ENCODE measurements around the gene UPK3A. TPM values are rescaled to one million over a fixed set of nuclear protein-coding genes. Genes with fewer than 3 reads are reported as not detected.

UPK3A gene
- total RNA-seq, 1 donor from 2014 or later, result not detected

DNA sequence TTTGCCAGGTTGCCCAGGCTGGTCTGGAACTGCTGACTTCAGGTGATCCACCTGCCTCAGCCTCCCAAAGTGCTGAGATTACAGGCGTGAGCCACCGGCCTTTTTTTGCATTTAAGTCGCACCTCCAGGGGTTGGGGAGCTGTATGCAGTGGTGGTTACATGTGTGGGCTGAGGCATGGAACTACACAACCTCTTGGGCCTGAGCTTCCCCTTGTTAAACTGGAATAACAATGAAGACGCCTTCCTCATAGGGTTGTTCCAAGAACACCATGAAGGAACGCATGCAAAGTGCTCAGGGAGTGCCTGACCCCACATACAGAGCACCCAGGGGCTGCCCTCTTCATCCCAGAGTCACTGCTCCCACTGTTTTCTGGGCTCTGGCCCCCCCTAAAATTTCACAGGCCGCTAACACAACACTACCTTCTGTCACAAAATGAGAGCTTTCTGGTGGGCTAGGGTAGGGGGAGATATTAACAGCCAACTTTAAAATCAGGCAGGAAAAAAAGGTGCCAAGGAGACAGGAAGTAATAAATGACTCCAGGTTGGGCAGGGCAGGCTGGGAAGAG lies 23.7 kb downstream of the UPK3A start:
- no peak for DNase-seq (ENCODE audit: extremely low read depth, low read depth, low spot score)

DNA sequence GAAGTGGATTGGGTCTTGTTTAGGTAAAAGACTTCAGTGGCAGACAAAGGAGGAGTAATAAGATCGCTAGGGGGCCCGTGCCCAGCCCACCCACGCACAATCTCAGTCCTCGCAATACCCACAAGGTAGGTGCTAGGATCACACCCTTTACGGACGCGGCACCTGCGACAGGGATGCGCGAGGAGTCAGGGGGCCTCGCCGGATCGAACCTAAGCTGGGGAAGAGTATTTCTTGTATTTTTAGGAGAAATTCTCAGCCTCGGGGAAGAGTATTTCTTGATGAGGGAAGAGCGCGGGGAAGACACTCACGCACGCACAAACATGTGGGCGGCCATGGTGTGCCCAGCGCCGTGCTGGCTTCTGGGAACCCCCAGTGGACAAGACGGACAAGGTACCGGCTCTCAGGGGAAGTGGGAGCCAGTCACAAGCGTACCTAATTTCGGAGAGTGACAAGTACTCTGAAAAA lies 24.2 kb downstream of the UPK3A start:
- DNase-seq (ENCODE audit: extremely low read depth, low read depth, low spot score), result no peak

DNA sequence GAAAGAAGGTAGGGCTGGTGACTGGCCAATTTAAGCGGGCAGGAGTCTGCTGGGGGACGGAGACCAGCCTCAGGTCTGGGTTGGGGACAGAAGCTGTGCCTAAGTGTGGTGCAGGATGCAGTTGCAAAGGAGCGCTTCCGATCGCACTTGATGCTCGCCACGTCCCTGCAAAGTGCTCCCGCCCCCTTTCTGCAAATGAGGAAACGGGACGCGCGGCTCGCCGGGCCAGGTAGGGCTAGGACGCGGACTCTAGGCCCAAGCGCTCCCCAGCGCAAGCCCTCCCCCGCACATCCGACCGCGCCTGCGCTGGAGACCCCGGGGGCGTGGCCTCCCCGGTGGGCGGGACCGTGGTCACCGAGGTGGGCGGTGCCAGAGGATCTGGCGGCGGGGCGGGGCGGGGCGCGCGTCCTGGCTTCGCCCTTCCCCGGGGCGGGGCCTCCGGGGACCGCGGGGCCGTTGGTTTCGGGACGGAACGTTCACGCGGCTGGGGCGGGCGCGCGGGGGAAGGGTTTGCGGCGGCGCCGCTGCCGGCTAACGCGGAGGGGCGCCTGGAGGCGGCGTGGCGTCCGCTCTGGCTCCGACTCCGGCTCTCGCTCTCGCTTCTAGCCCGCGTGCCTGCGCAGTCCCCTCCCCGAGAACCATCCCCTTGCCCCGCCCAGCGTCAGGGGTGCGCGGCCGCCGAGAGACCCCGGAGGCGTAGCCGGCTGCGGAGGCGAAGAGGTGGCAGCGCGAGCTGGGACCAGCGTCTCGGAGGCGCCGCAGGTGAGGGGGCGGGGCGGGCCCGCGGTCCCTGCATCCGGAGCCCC lies 24.9 kb downstream of the UPK3A start, which contains the start of gene FAM118A:
FAM118A (plus strand) TSS at position 513 of the 806 bp plus-strand sequence. CDS start 12,446 bp downstream, outside the sequence.
- DNase-seq (ENCODE audit: extremely low read depth, low read depth, low spot score), result peak; percentile 20

DNA sequence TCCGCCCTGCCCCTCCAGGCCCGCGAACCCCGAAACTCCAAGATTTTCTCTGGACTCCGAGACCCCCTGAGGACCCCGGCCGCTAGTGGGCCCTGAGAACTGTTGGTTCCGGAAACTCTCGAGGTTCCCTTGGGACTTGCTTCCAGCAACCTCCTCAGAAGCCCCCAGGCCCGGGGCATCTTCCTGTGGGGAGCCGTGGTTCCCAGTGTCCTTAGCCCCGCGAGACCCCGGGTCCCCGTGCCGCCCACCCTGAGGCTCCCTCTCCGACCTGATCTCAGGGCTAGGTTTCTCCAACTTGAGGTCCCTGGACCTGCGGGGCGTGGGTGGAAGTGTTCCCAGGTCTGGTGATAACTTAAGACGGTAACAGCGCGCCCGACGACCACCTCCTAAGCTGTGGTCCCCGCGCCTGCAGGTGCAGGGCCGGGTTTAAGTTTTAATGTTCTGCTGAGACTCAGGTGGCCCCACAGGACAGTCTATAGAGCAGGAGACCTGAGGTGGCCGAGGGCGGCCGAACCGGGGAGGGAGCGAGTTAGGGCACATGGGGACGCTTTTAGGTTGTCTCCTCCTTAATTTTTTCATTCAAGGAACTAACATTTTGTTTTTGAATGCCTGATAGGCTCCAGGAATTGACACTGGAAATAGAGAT lies 25.7 kb downstream of the UPK3A start:
- DNase-seq (ENCODE audit: extremely low read depth, low read depth, low spot score), result no peak

DNA sequence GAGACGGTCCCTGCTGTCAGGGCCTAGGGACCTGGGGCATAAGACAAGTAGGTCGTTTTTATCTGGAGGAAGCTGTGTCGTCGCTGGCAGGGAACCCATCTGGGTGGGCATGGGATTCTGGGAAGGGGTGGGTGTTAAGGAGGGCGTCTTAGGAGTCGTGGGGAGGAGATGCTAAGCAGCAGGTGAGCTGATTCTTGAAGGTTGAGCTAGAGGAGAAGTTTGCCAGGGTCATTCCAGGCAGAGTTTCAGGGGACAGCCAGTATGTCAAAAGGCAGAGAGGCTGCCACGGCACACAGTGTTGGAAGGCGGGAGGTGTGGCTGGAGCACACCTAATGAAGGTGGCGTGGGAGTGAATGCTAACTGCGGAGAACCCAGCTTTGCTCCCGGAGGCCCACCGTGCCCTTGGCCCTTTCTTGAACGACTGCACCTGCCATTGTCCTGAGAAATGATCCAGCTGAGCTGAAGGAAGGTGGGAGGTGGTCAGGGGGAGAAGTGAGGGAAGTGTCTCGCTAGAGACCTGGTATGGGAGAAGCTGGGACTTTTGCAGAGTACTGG lies 26.3 kb downstream of the UPK3A start:
- no peak for DNase-seq (ENCODE audit: extremely low read depth, low read depth, low spot score)

DNA sequence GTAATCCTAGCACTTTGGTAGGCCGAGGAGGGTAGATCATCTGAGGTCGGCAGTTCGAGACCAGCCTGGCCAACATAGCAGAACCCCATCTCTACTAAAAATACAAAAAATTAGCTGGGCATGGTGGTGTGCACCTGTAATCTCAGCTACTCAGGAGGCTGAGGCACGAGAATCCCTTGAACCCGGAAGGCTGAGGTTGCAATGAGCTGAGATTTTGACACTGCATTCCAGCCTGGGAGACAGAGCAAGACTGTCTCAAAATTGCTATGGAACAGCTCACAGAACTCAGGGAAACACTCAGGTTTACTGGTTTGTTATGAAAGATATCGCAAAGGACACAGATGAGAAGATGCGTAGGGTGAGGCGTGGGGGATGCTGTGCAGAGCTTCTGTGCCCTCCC lies 27.7 kb downstream of the UPK3A start:
- DNase-seq (ENCODE audit: extremely low read depth, low read depth, low spot score), result no peak

DNA sequence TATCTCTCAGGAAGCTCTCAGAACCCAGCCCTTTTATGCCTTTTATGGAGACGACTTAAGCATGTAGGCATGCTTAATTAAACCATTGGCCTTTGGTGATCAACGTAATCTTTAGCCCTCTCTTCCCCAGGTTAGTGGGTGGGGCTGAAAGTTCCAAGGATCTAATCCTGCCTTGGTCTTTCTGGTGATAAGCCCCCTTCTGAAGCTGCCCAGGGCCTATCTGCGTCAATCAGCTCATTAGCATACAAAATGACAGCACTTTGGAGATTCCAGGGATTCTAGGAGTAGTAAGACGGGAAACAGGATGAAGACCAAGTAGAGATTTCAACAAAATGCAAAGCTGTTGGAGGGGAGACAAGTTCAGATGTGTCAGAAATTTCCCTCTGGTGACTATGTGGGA lies 28.1 kb downstream of the UPK3A start:
- no peak for DNase-seq (ENCODE audit: extremely low read depth, low read depth, low spot score)

DNA sequence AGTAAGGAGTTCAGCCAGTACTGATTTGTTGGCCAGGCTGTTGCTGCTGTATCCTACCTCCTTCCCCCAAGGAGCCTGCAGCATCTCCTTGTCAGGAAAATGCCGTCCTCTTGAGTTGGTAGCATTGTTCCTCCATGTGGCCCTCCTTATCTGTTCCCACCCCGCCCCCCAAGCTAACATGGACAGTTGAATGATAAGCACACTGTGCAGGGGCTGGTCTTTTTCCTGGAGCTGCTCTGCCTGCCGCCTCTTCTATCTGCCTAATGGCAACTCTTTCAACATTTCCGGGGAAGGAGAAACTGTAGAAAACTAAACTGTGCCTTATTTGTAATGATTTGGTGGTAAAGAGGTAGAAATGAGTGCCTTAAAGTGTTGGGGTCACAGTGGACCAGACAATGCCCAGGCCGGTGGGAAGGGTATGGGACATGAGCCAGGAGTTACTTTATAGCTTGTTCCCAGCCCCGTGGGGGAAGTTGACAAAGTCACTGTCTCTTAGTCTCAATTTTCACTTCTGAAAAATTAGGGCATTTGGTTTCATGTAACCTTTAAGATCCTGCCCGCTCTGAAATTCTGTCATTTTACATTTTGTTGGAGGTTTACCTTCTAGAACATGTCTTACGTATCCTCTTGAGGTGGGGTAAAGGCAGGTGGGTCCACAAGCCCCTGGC lies 29.4 kb downstream of the UPK3A start:
- DNase-seq (ENCODE audit: extremely low read depth, low read depth, low spot score), result no peak

DNA sequence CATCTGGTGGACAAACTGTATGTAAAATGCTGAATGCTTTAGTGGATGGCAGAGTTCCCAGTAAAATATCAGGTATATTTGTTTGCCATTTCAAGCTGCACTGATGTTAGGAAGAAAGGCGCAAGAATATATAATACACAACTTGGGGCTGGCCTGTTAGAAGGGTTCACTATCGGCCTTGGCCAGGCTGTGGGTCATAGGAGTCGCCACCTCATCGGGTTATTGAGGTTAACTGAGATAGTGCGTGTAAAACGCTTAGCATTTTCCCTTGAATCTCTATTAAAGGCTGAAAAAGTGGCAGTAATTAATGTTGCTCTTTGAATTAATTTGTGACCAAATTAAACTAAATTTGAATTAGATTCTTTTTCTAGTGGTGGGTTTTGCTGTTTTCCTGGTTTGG lies 30.0 kb downstream of the UPK3A start:
- no peak for DNase-seq (ENCODE audit: extremely low read depth, low read depth, low spot score)

DNA sequence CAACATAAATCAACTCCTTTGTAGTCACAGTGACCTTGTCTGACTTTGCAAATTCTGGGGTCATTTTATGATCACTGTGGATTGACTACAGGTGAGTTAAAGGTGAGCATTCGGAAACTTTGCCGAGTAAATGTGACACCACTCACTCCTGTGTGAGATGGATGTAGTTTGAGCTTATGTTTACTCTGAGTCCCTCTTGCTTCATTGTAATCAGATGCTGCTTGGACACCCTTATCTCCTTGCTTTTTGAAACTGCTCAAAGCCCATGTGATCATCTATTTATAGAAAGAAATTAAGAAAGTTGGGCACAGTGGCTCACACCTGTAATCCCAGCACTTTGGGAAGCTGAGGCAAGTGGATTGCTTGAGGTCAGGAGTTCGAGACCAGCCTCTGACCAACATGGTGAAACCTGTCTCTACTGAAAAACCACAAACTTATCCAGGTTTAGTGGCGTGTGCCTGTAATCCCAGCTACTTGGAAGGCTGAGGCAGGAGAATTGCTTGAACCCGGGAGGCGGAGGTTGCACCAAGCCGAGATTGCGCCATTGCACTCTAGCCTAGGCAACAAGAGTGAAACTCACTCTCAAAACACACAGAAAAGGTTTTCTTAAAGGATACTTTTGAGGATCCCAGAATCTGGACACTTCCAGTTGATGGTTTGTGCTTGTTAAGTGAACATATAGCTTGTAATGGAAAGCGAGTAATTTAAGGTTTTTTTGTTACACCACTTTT lies 32.2 kb downstream of the UPK3A start:
- no peak for DNase-seq (ENCODE audit: extremely low read depth, low read depth, low spot score)

DNA sequence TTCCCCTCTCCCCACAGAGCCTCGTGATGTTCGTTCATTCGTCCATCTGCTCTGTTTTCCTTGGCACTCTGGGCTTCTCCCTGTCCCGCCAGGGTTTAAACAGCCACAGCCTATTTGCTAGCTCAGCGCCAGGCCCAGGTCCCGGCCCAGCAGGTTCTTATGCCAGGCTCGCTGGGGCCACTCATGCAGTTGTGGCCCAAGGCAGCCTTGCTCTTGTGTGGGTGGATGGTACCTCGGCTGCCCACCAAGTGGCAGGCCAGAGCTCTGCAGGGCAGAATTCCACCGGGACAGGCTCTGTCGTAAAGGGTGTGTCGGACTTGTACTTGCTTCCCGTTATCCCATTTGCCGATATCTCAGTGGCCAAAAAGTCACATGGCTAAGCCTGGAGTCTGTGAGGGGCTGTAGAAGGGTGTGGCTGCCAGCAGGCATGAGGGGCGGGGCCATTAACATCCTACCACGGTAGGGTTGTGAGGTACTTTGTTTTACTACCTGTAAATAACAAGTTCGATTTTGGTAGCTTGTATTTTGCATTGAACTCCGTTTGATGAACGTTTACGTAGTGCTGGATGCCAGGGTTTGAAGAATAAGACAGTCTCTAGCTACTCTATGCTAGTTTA lies 32.9 kb downstream of the UPK3A start:
- DNase-seq (ENCODE audit: extremely low read depth, low read depth, low spot score), result no peak

DNA sequence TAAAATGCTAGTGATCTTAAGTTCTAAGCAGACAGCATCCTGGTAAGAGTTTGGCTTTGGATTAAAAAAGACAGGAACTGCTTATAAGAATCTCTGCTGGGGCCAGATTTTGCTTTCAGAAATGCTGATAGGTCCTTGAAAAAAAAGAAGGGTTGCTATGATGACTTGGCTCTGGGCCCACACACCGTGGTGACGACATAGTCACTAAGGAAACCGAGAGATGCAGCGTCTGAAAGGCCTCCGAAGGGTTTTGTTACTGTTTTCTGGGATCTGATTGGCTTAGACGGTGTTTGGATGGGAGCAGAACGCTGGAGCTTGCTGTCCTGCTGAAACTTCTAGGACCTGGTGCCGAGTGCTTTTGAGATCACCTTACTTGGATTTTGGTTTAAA lies 33.4 kb downstream of the UPK3A start:
- peak; percentile 95 for DNase-seq (ENCODE audit: extremely low read depth, low read depth, low spot score)

DNA sequence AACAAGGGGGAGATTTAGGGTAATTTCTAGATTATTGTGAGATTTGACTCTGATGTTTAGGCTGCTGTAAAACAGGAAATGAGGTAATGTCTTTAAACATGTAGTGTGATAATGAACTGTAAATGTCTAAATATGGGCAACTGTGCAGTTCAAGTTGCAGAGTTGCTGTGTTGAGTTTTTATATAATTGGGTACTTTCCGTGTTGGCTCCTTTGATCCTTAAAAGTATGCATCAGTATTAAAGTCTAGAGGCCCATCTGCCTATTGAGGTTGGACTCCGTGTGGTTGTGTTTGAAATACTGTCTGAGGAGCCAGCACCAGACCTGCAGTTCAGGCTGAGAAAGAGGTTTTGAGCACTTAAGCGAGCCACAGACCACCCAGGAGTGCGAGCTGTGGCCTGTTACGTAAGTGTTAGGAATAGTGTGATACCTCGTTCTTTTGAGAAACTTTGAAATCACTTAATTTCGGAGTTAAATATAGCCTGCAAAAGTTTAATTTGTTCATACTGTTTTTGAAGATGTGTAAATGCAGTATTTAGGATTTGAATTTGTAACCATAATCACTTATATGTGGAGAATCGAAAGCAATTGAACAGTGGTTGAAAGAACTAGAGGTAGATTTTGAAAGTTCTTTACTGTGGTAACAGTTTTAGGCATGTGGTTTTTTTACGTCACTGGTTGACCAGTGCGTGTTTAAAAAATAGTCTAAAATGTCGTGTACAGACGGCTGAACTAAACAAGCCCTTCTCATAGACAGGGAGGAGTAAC lies 34.0 kb downstream of the UPK3A start:
- peak; percentile 63 for DNase-seq (ENCODE audit: extremely low read depth, low read depth, low spot score)

DNA sequence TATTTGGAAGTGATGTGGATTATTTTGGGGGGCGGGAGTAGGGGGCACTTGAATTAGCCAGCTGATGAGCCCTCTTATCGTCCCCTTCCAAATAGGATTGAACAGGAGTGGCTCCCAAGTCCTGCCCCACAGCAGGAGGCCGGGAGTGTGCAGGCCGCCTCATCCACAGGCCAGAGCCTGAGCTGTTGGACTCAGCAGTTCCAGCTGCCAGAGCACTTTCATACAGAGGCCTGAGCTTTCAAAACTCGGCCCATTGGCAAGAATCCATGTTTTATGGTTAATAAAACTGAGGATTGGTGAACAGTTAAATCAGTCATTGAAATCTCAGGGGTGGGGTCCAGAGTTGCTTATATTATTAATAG lies 34.6 kb downstream of the UPK3A start:
- DNase-seq (ENCODE audit: extremely low read depth, low read depth, low spot score), result no peak

DNA sequence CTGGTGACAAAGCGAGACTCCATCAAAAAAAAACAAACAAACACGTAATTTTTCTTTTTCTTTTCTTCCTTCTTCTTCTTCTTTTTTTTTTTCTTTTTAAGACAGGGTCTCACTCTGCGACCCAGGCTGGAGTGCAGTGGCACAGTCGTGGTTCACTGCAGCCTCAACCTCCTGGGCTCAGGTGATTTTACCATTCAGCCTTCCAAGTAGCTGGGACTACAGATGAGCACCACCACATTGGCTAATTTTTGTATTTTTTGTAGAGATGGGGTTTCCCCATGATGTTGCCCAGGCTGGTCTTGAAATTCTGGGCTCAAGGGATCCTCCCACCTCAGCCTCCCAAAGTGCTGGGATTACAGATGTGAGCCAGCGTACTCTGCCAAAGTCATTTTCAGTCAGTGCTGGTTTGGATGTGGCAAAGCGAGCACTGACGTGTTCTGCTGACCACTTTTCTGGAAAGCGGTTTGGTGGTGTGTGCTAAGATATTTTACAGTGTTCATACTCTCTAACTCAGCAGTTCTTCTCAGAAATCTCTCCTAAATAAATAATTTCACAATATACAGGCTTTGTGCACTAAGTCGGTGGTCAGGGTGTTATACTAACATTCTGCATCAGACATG lies 35.7 kb downstream of the UPK3A start:
- DNase-seq (ENCODE audit: extremely low read depth, low read depth, low spot score), result no peak

DNA sequence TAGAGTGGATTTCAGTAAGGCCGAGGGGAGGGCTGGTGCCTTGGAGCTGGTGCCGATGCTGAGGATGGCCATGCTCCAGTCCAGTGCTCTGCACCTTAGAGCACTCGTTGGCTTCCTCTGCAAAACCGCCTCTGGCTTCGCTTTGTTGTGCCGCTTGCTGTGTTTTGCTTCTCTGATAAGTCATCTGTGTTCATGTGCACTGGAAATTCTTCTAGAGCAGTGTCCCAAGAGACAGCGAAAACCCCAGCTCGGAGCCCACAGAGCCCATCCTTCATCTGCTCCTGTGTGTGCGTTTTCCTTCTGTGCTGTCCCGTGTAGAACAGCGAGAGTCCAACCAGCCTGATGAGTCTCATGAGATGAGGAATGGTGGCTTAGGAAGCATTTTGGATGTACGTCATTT lies 37.1 kb downstream of the UPK3A start:
- no peak for DNase-seq (ENCODE audit: extremely low read depth, low read depth, low spot score)

DNA sequence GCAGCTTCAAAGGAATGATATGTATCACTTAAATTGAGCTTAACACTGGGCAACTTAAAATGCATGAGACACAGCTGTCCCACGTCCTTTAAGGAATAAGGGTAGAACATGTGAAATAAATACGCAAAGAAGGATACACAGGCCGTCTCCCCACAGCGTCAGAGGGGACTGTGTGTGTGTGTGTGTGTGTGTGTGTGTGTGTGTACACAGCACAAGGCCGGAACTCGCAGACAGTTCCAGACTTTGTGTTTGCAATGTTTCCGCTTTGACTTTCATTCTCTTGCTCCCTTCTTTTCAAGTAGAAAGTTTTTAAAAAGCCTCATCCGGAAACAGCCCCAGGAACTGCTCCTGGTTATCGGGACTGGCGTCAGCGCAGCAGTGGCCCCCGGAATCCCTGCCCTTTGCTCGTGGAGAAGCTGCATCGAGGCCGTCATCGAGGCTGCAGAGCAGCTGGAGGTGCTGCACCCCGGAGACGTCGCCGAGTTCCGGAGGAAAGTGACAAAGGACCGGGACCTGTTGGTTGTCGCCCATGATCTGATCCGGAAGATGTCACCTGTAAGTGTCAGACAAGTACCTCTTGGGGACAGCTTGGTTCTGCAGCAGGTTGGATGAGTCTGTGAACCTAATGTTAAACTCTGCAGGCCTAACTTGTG lies 38.2 kb downstream of the UPK3A start:
- DNase-seq (ENCODE audit: extremely low read depth, low read depth, low spot score), result no peak

DNA sequence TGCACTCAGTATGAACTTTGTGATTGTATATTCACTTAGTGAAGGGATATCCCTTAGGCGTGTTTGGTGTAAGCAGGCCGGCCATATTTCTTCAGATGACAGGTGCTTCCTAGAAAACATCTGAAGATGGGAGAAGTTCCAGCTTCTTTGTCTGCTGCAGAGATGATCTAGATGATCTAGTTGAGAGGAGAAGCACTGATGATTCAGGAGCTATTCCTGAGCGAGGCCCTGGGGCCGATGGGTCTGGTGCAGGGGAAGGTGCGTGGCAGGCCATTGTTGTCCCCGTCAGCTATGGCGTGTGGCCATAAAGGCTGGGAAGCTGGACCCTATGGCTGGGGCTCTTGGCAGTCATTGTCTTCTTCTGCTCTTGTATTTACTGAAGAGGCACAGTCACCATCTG lies 38.9 kb downstream of the UPK3A start:
- DNase-seq (ENCODE audit: extremely low read depth, low read depth, low spot score), result no peak
